HG03280 (cell line): ENCODE measurements around the gene HAO1.
"Not testable (repeated sequence)": the region's sequence is repeated elsewhere in the genome, so short reads cannot be mapped to it uniquely, and the experiment has no call there.

Experiments
- ATAC-seq: cut with Tn5 transposase; IDR thresholded peaks from one replicate; pipeline ENCODE4 v1.9.1; 2021; ENCODE audit warnings: mild to moderate bottlenecking, moderate library complexity; ENCODE audit not compliant: unreplicated experiment

The HAO1 gene

GRCh38 chr20:7940341-7940740 lies at the start of gene HAO1:
TSS of gene HAO1 (minus strand) at chr20:7940458. CDS start at chr20:7940422, 36 bp downstream.
- ATAC-seq = no peak

- no peak for ATAC-seq
Observed at GRCh38 chr20:7989379-7989778, 49.1 kb upstream of the HAO1 start.

- no peak for ATAC-seq
Observed at GRCh38 chr20:7985916-7986315, 45.7 kb upstream of the HAO1 start.

GRCh38 chr20:7984192-7984591 lies 43.9 kb upstream of the HAO1 start:
- ATAC-seq = no peak

- ATAC-seq = no peak
Observed at GRCh38 chr20:7981374-7981773, 41.1 kb upstream of the HAO1 start.

GRCh38 chr20:7980332-7981046 lies 40.2 kb upstream of the HAO1 start:
- ATAC-seq = peak; percentile 85

- no peak for ATAC-seq
Observed at GRCh38 chr20:7977709-7978108, 37.5 kb upstream of the HAO1 start.

- no peak for ATAC-seq
Observed at GRCh38 chr20:7975851-7976414, 35.7 kb upstream of the HAO1 start.

GRCh38 chr20:7974785-7975435 lies 34.7 kb upstream of the HAO1 start:
- ATAC-seq = no peak

- no peak for ATAC-seq
Observed at GRCh38 chr20:7971536-7972280, 31.4 kb upstream of the HAO1 start.

GRCh38 chr20:7967199-7967844 lies 27.1 kb upstream of the HAO1 start:
- no peak for ATAC-seq

GRCh38 chr20:7966176-7966575 lies 25.9 kb upstream of the HAO1 start:
- no peak for ATAC-seq

GRCh38 chr20:7959484-7959883 lies 19.2 kb upstream of the HAO1 start:
- no peak for ATAC-seq

GRCh38 chr20:7956561-7956960 lies 16.3 kb upstream of the HAO1 start:
- ATAC-seq = not testable (repeated sequence)

GRCh38 chr20:7950387-7950786 lies 10.1 kb upstream of the HAO1 start:
- ATAC-seq = no peak

- no peak for ATAC-seq
Observed at GRCh38 chr20:7943891-7944290, 3.6 kb upstream of the HAO1 start.

GRCh38 chr20:7939663-7940062 lies 595 bp downstream of the HAO1 start:
- no peak for ATAC-seq

GRCh38 chr20:7938058-7938457 lies 2.2 kb downstream of the HAO1 start:
- ATAC-seq = no peak

- ATAC-seq = no peak
Observed at GRCh38 chr20:7937328-7937727, 2.9 kb downstream of the HAO1 start.

- ATAC-seq = peak; percentile 48
Observed at GRCh38 chr20:7935027-7935551, 5.2 kb downstream of the HAO1 start.

GRCh38 chr20:7933346-7933745 lies 6.9 kb downstream of the HAO1 start:
- no peak for ATAC-seq
